ENCODE measurements around the gene NAP1L4. TPM values are rescaled to one million over a fixed set of nuclear protein-coding genes. Genes with fewer than 3 reads are reported as not detected.

Gene NAP1L4
- polyA plus RNA-seq, 1 donor from 2014 or later: 199 TPM

GRCh38 chr11:2982214-2982613, 9.9 kb downstream of the NAP1L4 start:
- Histone ChIP-seq H4K20me1 (ENCODE audit: insufficient read depth) (no peaks in the 10 kb centered on the region), H3K79me2 (replicated peaks; ENCODE audit: insufficient read depth, low read length) (peaks cover 87% of the 10 kb centered on the region), H3K36me3 (ENCODE audit: insufficient read depth, low read length) (no peaks in the 10 kb centered on the region), H3F3A (ENCODE audit: insufficient read depth, low read length, poor library complexity, severe bottlenecking) (no peaks in the 10 kb centered on the region), H3K9me2 (ENCODE audit: insufficient read depth, low read length) (no peaks in the 10 kb centered on the region), H2AFZ (ENCODE audit: low read depth, low read length) (no peak overlapping the region), H3K9ac (ENCODE audit: low read length) (no peak overlapping the region), H3K4me3 (ENCODE audit: low read length) (no peak overlapping the region), H3K4me2 (ENCODE audit: low read length) (no peak overlapping the region), H3K9me3 (ENCODE audit: low read length) (no peaks in the 10 kb centered on the region), H3K27ac (ENCODE audit: low read length) (no peak overlapping the region), H3K27me3 (ENCODE audit: insufficient read depth, low read depth, low read length) (no peaks in the 10 kb centered on the region)
- TF ChIP-seq POLR2AphosphoS5 (IDR thresholded peaks at IDR 0.05) (no peak), SMC3 (conservative IDR thresholded peaks at IDR 0.05; ENCODE audit: poor library complexity) (no peak), EP300 (conservative IDR thresholded peaks at IDR 0.05; ENCODE audit: poor library complexity, severe bottlenecking) (no peak), MXI1 (conservative IDR thresholded peaks at IDR 0.05; ENCODE audit: poor library complexity, severe bottlenecking) (no peak), REST (IDR thresholded peaks at IDR 0.05; ENCODE audit: borderline replicate concordance) (no peak), TAF1 (IDR thresholded peaks at IDR 0.05; ENCODE audit: low read depth) (no peak), RAD21 (conservative IDR thresholded peaks at IDR 0.05) (no peak), EZH2 (IDR thresholded peaks at IDR 0.05; ENCODE audit: borderline replicate concordance, insufficient read depth, low read length, poor library complexity, severe bottlenecking) (no peak), CTCF (IDR thresholded peaks at IDR 0.05; ENCODE audit: poor library complexity, severe bottlenecking) (no peak)

- no peak overlapping the region for H2AFZ ChIP-seq (ENCODE audit: low read depth, low read length)
- H3K27me3 ChIP-seq (ENCODE audit: insufficient read depth, low read depth, low read length): no peaks in the 10 kb centered on the region
- no peak overlapping the region for H3K27ac ChIP-seq (ENCODE audit: low read length)
- no peak overlapping the region for H3K9ac ChIP-seq (ENCODE audit: low read length)
- H3K9me3 ChIP-seq (ENCODE audit: low read length): no peaks in the 10 kb centered on the region
- H3K4me3 ChIP-seq (ENCODE audit: low read length): no peak overlapping the region
- H3K4me2 ChIP-seq (ENCODE audit: low read length): no peak overlapping the region
- no peaks in the 10 kb centered on the region for H3F3A ChIP-seq (ENCODE audit: insufficient read depth, low read length, poor library complexity, severe bottlenecking)
- H3K79me2 ChIP-seq (replicated peaks; ENCODE audit: insufficient read depth, low read length): peaks cover 79% of the 10 kb centered on the region
- no peaks in the 10 kb centered on the region for H4K20me1 ChIP-seq (ENCODE audit: insufficient read depth)
- H3K9me2 ChIP-seq (ENCODE audit: insufficient read depth, low read length): no peaks in the 10 kb centered on the region
- no peaks in the 10 kb centered on the region for H3K36me3 ChIP-seq (ENCODE audit: insufficient read depth, low read length)
- no peak for TF ChIP-seq MXI1 (conservative IDR thresholded peaks at IDR 0.05; ENCODE audit: poor library complexity, severe bottlenecking)
- no peak for TF ChIP-seq SMC3 (conservative IDR thresholded peaks at IDR 0.05; ENCODE audit: poor library complexity)
- no peak for TF ChIP-seq EZH2 (IDR thresholded peaks at IDR 0.05; ENCODE audit: borderline replicate concordance, insufficient read depth, low read length, poor library complexity, severe bottlenecking)
- TF ChIP-seq TAF1 (IDR thresholded peaks at IDR 0.05; ENCODE audit: low read depth): no peak
- TF ChIP-seq EP300 (conservative IDR thresholded peaks at IDR 0.05; ENCODE audit: poor library complexity, severe bottlenecking): no peak
- TF ChIP-seq CTCF (IDR thresholded peaks at IDR 0.05; ENCODE audit: poor library complexity, severe bottlenecking): no peak
- TF ChIP-seq RAD21 (conservative IDR thresholded peaks at IDR 0.05): no peak
- TF ChIP-seq POLR2AphosphoS5 (IDR thresholded peaks at IDR 0.05): no peak
- TF ChIP-seq REST (IDR thresholded peaks at IDR 0.05; ENCODE audit: borderline replicate concordance): no peak
These were observed 11.0 kb downstream of the NAP1L4 start for GRCh38 chr11:2981130-2981529.

Measured in neural cell (in vitro differentiated cells).